Neural cell (in vitro differentiated cells): ENCODE data around the gene RNF121. TPM values are rescaled to one million over a fixed set of nuclear protein-coding genes. Genes with fewer than 3 reads are reported as not detected.
"Not testable (repeated sequence)": the region's sequence is repeated elsewhere in the genome, so short reads cannot be mapped to it uniquely, and the experiment has no call there.

Source experiments
- H2AFZ ChIP-seq: fragments of 200-600, 300-800 bp; sonication (generic), shearing (Covaris generic); 2 replicates; pipeline ENCODE4 v1.6.0; 2014; ENCODE audit warnings: low read depth, mild to moderate bottlenecking, antibody characterized with exemption, low read length, moderate library complexity
- H3F3A ChIP-seq: fragments of 200-600 bp; shearing (Covaris generic); 2 replicates; pipeline ENCODE4 v1.6.1; 2016; ENCODE audit warnings: mild to moderate bottlenecking, moderate library complexity, mixed read lengths, antibody characterized with exemption, low read length; ENCODE audit not compliant: insufficient read depth, poor library complexity, severe bottlenecking
- H3K27ac ChIP-seq: fragments of 200-600, 300-800 bp; sonication (generic), shearing (Covaris generic); 2 replicates; pipeline ENCODE4 v1.5.1; 2014; ENCODE audit warnings: mild to moderate bottlenecking, low read length, moderate library complexity
- H3K27me3 ChIP-seq: fragments of 300-800, 200-600 bp; sonication (generic), shearing (Covaris generic); 2 replicates; pipeline ENCODE4 v1.6.0; 2014; ENCODE audit warnings: mild to moderate bottlenecking, low read depth, low read length, moderate library complexity; ENCODE audit not compliant: insufficient read depth
- H3K36me3 ChIP-seq: fragments of 300-800, 200-600 bp; sonication (generic), shearing (Covaris generic); 2 replicates; pipeline ENCODE4 v1.5.1; 2014; ENCODE audit warnings: mild to moderate bottlenecking, antibody characterized with exemption, low read length, moderate library complexity; ENCODE audit not compliant: insufficient read depth
- H3K4me2 ChIP-seq: fragments of 300-800, 200-600 bp; sonication (generic), shearing (Covaris generic); 2 replicates; pipeline ENCODE4 v1.6.0; 2014; ENCODE audit warnings: mild to moderate bottlenecking, low read length
- H3K4me3 ChIP-seq: fragments of 300-800, 200-600 bp; sonication (generic), shearing (Covaris generic); 2 replicates; pipeline ENCODE4 v1.5.1; 2014; ENCODE audit warnings: mild to moderate bottlenecking, low read length, moderate library complexity
- H3K79me2 ChIP-seq: fragments of 200-600 bp; shearing (Covaris generic); replicated peaks from 2 replicates; pipeline ENCODE4 v1.6.0; 2014; ENCODE audit warnings: mild to moderate bottlenecking, low read length, moderate library complexity; ENCODE audit not compliant: insufficient read depth
- H3K9ac ChIP-seq: fragments of 300-800, 200-600 bp; sonication (generic), shearing (Covaris generic); 2 replicates; pipeline ENCODE4 v1.6.1; 2016; ENCODE audit warnings: mild to moderate bottlenecking, low read length, mixed read lengths
- H3K9me2 ChIP-seq: fragments of 200-600 bp; shearing (Covaris generic); 2 replicates; pipeline ENCODE4 v1.6.1; 2016; ENCODE audit warnings: mild to moderate bottlenecking, low read length, mixed read lengths; ENCODE audit not compliant: insufficient read depth
- H3K9me3 ChIP-seq: fragments of 200-600, 300-800 bp; sonication (generic), shearing (Covaris generic); 2 replicates; pipeline ENCODE4 v1.6.1; 2016; ENCODE audit warnings: mild to moderate bottlenecking, mixed run types, low read length, moderate library complexity, mixed read lengths
- H4K20me1 ChIP-seq: fragments of 200-600 bp; shearing (Covaris generic); 2 replicates; pipeline ENCODE4 v1.6.1; 2016; ENCODE audit warnings: mild to moderate bottlenecking, mixed run types; ENCODE audit not compliant: insufficient read depth
- EP300 ChIP-seq: fragments of 450-650 bp; conservative IDR thresholded peaks from 2 replicates; pipeline ENCODE4 v1.6.1; 2014; ENCODE audit warnings: antibody characterized with exemption, mild to moderate bottlenecking, moderate library complexity; ENCODE audit not compliant: poor library complexity, severe bottlenecking
- EZH2 ChIP-seq: fragments of 200-600, 300-800 bp; shearing (Covaris generic), sonication (generic); IDR thresholded peaks from 2 replicates; pipeline ENCODE4 v1.6.1; 2014; ENCODE audit warnings: antibody characterized with exemption, low read length, borderline replicate concordance, mild to moderate bottlenecking; ENCODE audit not compliant: insufficient read depth, poor library complexity, severe bottlenecking
- MXI1 ChIP-seq: fragments of 450-650 bp; conservative IDR thresholded peaks from 2 replicates; pipeline ENCODE4 v1.6.1; 2014; ENCODE audit warnings: antibody characterized with exemption, mild to moderate bottlenecking; ENCODE audit not compliant: poor library complexity, severe bottlenecking
- POLR2AphosphoS5 ChIP-seq: IDR thresholded peaks from 2 replicates; pipeline ENCODE4 v1.6.1; 2012
- RAD21 ChIP-seq: fragments of 450-650 bp; conservative IDR thresholded peaks from 2 replicates; pipeline ENCODE4 v1.6.1; 2014; ENCODE audit warnings: antibody characterized with exemption, mild to moderate bottlenecking, moderate library complexity
- SMC3 ChIP-seq: fragments of 450-650 bp; conservative IDR thresholded peaks from 2 replicates; pipeline ENCODE4 v1.6.1; 2014; ENCODE audit warnings: antibody characterized with exemption, mild to moderate bottlenecking, moderate library complexity; ENCODE audit not compliant: poor library complexity
- TAF1 ChIP-seq: IDR thresholded peaks from 2 replicates; pipeline ENCODE4 v1.6.1; 2012; ENCODE audit warnings: low read depth
- polyA plus RNA-seq: library from polyadenylated mRNA; depleted of rRNA; stranded (reverse); fragments of >200 nt; gene quantifications from 2 replicates; pipeline ENCODE4 v1.2.3, GENCODE V29; 2014
- TF ChIP-seq, protein P1 (sequence below): fragments of 450-650 bp; IDR thresholded peaks from 2 replicates; pipeline ENCODE4 v1.5.1; 2014; ENCODE audit warnings: antibody characterized with exemption, mild to moderate bottlenecking, moderate library complexity; ENCODE audit not compliant: poor library complexity, severe bottlenecking
- TF ChIP-seq, protein P2 (sequence below): IDR thresholded peaks from 2 replicates; pipeline ENCODE4 v1.6.1; 2012; ENCODE audit warnings: borderline replicate concordance

Gene RNF121
- polyA plus RNA-seq, 1 donor from 2014 or later: 21.2 TPM

DNA sequence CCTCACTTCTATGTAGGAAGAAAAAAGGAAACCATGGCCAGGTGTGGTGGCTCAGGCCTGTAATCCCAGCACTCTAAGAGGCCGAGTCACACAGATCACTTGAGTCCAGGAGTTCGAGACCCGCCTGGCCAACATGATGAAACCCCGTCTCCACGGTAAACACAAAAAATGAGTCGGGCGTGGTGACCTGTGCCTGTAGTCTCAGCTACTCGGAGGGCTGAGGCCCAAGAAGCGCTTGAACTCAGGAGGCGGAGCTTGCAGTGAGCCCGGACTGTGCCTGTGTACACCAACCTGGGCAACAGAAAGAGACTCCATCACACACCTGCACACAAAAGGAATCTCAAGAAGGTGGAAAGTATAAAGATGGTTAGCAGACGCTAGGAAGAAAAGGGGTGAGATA, 32.9 kb upstream of the RNF121 start:
- TF ChIP-seq EZH2 (no peak), SMC3 (no peak), MXI1 (no peak), RAD21 (no peak), POLR2AphosphoS5 (no peak)
- TF ChIP-seq, protein P1, sequence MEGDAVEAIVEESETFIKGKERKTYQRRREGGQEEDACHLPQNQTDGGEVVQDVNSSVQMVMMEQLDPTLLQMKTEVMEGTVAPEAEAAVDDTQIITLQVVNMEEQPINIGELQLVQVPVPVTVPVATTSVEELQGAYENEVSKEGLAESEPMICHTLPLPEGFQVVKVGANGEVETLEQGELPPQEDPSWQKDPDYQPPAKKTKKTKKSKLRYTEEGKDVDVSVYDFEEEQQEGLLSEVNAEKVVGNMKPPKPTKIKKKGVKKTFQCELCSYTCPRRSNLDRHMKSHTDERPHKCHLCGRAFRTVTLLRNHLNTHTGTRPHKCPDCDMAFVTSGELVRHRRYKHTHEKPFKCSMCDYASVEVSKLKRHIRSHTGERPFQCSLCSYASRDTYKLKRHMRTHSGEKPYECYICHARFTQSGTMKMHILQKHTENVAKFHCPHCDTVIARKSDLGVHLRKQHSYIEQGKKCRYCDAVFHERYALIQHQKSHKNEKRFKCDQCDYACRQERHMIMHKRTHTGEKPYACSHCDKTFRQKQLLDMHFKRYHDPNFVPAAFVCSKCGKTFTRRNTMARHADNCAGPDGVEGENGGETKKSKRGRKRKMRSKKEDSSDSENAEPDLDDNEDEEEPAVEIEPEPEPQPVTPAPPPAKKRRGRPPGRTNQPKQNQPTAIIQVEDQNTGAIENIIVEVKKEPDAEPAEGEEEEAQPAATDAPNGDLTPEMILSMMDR: no peak
- H3K9me2 ChIP-seq: no peaks in the 10 kb centered on the region

DNA sequence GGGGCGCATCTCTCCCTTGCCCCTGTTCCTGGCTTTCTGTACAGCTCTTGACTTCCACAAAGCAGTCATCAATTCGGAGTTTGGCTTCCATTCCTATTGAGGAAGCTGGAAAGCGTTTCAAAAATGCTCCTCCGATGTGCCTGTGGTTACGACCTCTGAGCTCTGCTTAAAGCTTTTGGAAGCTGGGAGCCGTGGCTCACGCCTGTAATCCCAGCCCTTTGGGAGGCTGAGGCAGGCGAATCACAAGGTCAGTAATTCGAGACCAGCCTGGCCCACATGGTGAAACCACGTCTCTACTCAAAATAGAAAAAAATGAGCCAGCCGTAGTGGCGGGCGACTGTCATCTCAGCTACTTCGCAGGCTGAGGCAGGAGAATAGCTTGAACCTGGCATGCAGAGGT, 27.7 kb upstream of the RNF121 start:
- not testable (repeated sequence) for H3K9ac ChIP-seq, H4K20me1 ChIP-seq, H3K4me3 ChIP-seq

More for the DNA sequence above, 32.9 kb upstream of the RNF121 start:
- Histone ChIP-seq H3K4me3 (no peak overlapping the region), H3K9ac (no peak overlapping the region), H3K9me3 (no peaks in the 10 kb centered on the region), H2AFZ (no peak overlapping the region), H3F3A (no peaks in the 10 kb centered on the region), H3K27me3 (no peaks in the 10 kb centered on the region), H3K27ac (no peak overlapping the region), H4K20me1 (no peaks in the 10 kb centered on the region), H3K4me2 (no peak overlapping the region), H3K36me3 (no peaks in the 10 kb centered on the region), H3K79me2 (no peaks in the 10 kb centered on the region)

GRCh38 chr11:71908218-71908617, 20.6 kb upstream of the RNF121 start:
- Histone ChIP-seq H3K9me2 (no peaks in the 10 kb centered on the region), H3K4me2 (no peak overlapping the region), H4K20me1 (no peaks in the 10 kb centered on the region), H2AFZ (no peak overlapping the region), H3K9me3 (no peaks in the 10 kb centered on the region), H3K4me3 (no peak overlapping the region), H3K9ac (no peak overlapping the region), H3K27ac (no peak overlapping the region), H3K27me3 (no peaks in the 10 kb centered on the region), H3K36me3 (no peaks in the 10 kb centered on the region), H3K79me2 (no peaks in the 10 kb centered on the region), H3F3A (no peaks in the 10 kb centered on the region)
- TF ChIP-seq, protein P1: no peak
- TF ChIP-seq EP300: no peak
- no peak for TF ChIP-seq EZH2
- TF ChIP-seq MXI1: no peak
- TF ChIP-seq, protein P2, sequence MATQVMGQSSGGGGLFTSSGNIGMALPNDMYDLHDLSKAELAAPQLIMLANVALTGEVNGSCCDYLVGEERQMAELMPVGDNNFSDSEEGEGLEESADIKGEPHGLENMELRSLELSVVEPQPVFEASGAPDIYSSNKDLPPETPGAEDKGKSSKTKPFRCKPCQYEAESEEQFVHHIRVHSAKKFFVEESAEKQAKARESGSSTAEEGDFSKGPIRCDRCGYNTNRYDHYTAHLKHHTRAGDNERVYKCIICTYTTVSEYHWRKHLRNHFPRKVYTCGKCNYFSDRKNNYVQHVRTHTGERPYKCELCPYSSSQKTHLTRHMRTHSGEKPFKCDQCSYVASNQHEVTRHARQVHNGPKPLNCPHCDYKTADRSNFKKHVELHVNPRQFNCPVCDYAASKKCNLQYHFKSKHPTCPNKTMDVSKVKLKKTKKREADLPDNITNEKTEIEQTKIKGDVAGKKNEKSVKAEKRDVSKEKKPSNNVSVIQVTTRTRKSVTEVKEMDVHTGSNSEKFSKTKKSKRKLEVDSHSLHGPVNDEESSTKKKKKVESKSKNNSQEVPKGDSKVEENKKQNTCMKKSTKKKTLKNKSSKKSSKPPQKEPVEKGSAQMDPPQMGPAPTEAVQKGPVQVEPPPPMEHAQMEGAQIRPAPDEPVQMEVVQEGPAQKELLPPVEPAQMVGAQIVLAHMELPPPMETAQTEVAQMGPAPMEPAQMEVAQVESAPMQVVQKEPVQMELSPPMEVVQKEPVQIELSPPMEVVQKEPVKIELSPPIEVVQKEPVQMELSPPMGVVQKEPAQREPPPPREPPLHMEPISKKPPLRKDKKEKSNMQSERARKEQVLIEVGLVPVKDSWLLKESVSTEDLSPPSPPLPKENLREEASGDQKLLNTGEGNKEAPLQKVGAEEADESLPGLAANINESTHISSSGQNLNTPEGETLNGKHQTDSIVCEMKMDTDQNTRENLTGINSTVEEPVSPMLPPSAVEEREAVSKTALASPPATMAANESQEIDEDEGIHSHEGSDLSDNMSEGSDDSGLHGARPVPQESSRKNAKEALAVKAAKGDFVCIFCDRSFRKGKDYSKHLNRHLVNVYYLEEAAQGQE: no peak
- no peak for TF ChIP-seq TAF1
- no peak for TF ChIP-seq RAD21
- no peak for TF ChIP-seq POLR2AphosphoS5
- no peak for TF ChIP-seq SMC3

More for the DNA sequence above, 27.7 kb upstream of the RNF121 start:
- H3K9me2 ChIP-seq, H3K27ac ChIP-seq, H3K9me3 ChIP-seq, H3K79me2 ChIP-seq, H3K4me2 ChIP-seq, H3F3A ChIP-seq, H3K27me3 ChIP-seq, H3K36me3 ChIP-seq, H2AFZ ChIP-seq: not testable (repeated sequence)

DNA sequence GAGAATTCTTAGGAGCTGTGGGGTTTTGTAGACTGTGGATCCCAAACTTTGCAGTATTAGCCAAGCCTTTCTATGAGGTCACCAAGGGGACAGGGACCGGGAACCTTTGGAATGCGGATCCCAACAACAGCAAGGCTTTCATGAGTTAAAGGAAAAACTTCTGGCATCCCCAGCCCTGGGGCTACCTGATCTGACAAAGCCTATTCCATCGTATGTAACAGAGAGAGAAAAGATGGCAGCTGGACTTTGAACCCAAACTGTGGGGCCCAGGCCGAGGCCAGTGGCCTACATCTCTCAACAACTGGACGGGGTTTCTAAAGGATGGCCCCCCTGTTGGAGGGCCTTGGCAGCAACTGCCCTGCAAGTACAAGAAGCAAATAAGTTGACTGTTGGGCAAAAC, 18.1 kb upstream of the RNF121 start:
- not testable (repeated sequence) for H4K20me1 ChIP-seq, H3K79me2 ChIP-seq, H3K9me2 ChIP-seq, H3F3A ChIP-seq, H2AFZ ChIP-seq, H3K9me3 ChIP-seq, H3K4me3 ChIP-seq, H3K27ac ChIP-seq, H3K36me3 ChIP-seq, H3K9ac ChIP-seq, H3K4me2 ChIP-seq, H3K27me3 ChIP-seq
